IPS DF 19.7 (cell line): ENCODE data around the gene FARS2.

ENCODE experiments used
- DNase-seq: peaks from one replicate; pipeline ENCODE4 v3.0.0-alpha.2; 2013; ENCODE audit warnings: low read depth, low spot score

Gene FARS2

GRCh38 chr6:5724911-5725310 is 463.6 kb downstream of the FARS2 start:
- DNase-seq, result no peak

- DNase-seq, result no peak
Observed at GRCh38 chr6:5726976-5727718, 465.8 kb downstream of the FARS2 start.

GRCh38 chr6:5728351-5729079 is 467.2 kb downstream of the FARS2 start:
- DNase-seq, result no peak

- no peak for DNase-seq
Observed at GRCh38 chr6:5729080-5729434, 467.7 kb downstream of the FARS2 start.

GRCh38 chr6:5729813-5730517 is 468.7 kb downstream of the FARS2 start:
- DNase-seq, result no peak

- no peak for DNase-seq
Observed at GRCh38 chr6:5730585-5731263, 469.4 kb downstream of the FARS2 start.

GRCh38 chr6:5731435-5731834 is 470.1 kb downstream of the FARS2 start:
- no peak for DNase-seq

- no peak for DNase-seq
Observed at GRCh38 chr6:5732496-5732895, 471.2 kb downstream of the FARS2 start.

- no peak for DNase-seq
Observed at GRCh38 chr6:5736016-5736738, 474.9 kb downstream of the FARS2 start.

- no peak for DNase-seq
Observed at GRCh38 chr6:5737460-5737859, 476.1 kb downstream of the FARS2 start.

GRCh38 chr6:5738211-5738610 is 476.9 kb downstream of the FARS2 start:
- DNase-seq, result no peak

- no peak for DNase-seq
Observed at GRCh38 chr6:5744497-5744896, 483.2 kb downstream of the FARS2 start.

- no peak for DNase-seq
Observed at GRCh38 chr6:5745081-5745480, 483.8 kb downstream of the FARS2 start.

GRCh38 chr6:5746053-5746758 is 484.9 kb downstream of the FARS2 start:
- DNase-seq, result peak; percentile 30

- no peak for DNase-seq
Observed at GRCh38 chr6:5746759-5747130, 485.4 kb downstream of the FARS2 start.

GRCh38 chr6:5747379-5747778 is 486.1 kb downstream of the FARS2 start:
- no peak for DNase-seq

- no peak for DNase-seq
Observed at GRCh38 chr6:5749016-5749650, 487.8 kb downstream of the FARS2 start.

GRCh38 chr6:5749651-5750215 is 488.4 kb downstream of the FARS2 start:
- DNase-seq, result no peak

- no peak for DNase-seq
Observed at GRCh38 chr6:5751525-5752390, 490.4 kb downstream of the FARS2 start.
